ENCODE results near the gene CSDE1.
A peak's percentile ranks its signal among the peaks of the same experiment; 100 is the strongest.
"Not testable (repeated sequence)": the region's sequence is repeated elsewhere in the genome, so short reads cannot be mapped to it uniquely, and the experiment has no call there.

The CSDE1 gene

DNA sequence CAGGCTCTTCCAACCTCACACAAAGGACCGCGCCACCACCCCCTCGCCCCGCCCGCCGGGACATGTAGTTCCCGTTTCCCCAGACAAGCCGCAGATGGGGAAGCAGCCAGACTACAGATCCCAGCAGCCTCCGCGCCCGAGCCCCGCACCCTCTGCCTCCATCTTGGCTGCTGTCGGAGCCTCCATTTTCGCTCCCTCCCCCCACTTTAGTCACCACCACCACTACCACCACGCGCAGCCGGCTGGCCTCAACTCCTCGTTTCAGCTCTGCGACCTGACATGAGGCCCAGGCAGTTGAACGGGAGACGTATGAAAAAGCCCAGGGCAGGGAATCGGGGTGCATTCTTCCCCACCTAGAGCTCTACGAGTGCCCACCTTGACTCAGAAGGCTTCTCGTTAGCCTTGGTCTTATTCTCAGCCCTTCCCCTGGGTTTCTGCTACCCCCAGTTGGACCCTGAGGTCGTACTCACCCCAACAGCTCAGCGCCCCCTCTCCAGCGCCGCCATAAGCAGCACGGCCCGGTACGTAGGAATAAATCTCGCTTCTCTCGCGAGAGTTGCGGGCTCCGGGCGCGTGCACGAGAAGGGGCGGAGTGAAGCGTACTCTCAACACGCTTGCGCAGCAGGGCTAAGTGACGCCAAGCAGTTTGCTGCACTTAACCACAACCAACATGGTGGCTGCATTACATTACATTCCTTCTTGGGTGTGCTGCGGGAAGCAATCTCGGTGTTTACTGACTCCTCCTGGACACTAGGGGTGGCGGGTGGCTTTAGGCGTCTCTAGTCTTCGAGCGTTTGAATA, at the start of gene CSDE1:
TSS of gene CSDE1 (minus strand) at position 530 of the 801 bp plus-strand sequence. CDS start 18,094 bp downstream, outside the sequence.
- TF ChIP-seq, protein P1, sequence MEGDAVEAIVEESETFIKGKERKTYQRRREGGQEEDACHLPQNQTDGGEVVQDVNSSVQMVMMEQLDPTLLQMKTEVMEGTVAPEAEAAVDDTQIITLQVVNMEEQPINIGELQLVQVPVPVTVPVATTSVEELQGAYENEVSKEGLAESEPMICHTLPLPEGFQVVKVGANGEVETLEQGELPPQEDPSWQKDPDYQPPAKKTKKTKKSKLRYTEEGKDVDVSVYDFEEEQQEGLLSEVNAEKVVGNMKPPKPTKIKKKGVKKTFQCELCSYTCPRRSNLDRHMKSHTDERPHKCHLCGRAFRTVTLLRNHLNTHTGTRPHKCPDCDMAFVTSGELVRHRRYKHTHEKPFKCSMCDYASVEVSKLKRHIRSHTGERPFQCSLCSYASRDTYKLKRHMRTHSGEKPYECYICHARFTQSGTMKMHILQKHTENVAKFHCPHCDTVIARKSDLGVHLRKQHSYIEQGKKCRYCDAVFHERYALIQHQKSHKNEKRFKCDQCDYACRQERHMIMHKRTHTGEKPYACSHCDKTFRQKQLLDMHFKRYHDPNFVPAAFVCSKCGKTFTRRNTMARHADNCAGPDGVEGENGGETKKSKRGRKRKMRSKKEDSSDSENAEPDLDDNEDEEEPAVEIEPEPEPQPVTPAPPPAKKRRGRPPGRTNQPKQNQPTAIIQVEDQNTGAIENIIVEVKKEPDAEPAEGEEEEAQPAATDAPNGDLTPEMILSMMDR (IDR thresholded peaks at IDR 0.05) = peak; percentile 28
- Histone ChIP-seq H3K27me3 (ENCODE audit: control insufficient read depth, insufficient read depth, low read length) (no peaks in the 10 kb centered on the region), H3K4me1 (peaks cover 10% of the 10 kb centered on the region), H3K9me3 (ENCODE audit: control insufficient read depth, low read length) (peaks cover 4% of the 10 kb centered on the region), H3K9ac (peak within 1 kb of the TSS; percentile 90), H3K36me3 (ENCODE audit: control insufficient read depth, insufficient read depth, low read length) (no peaks in the 10 kb centered on the region), H3K4me2 (ENCODE audit: low read length) (peak within 1 kb of the TSS; percentile 91), H2AFZ (peak within 1 kb of the TSS; percentile 80), H3K4me3 (ENCODE audit: low read depth, low read length) (peak within 1 kb of the TSS; percentile 100), H3K79me2 (peaks cover 31% of the 10 kb centered on the region), H3K27ac (peak within 1 kb of the TSS; percentile 98)

DNA sequence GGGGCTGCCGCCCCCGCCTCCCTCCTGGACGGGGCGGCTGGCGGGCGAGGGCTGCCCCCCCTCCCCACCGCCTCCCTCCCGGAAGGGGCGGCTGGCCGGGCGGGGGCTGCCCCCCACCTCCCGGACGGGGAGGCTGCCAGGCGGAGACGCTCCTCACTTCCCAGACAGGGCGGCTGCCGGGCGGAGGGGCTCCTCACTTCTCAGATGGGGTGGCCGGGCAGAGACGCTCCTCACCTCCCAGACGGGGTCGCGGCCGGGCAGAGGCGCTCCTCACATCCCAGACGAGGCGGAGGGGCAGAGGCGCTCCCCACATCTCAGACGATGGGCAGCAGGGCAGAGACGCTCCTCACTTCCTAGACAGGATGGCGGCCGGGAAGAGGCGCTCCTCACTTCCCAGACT, 46.7 kb upstream of the CSDE1 start:
- not testable (repeated sequence) for H3K9ac ChIP-seq, H2AFZ ChIP-seq

DNA sequence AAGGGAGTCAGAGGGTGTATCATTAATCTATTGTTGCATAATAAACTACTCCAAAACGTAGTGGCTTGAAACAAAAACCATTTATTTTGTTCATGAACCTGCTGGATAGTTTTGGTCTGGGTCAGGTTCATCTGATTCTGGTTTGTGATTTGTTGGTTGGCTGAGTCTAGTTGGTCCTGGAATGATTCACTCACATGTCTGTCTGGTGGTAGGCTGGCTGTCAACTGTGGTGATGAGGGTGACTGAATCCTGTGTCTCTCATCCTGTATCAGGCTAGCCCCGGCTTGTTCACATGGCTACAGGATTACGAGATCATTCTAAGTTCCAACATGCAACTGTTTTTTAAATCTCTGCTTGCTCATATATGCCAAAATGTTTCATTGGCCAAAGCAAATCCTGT, 45.2 kb upstream of the CSDE1 start:
- H3K79me2 ChIP-seq = no peaks in the 10 kb centered on the region
- H3K9me3 ChIP-seq (ENCODE audit: control insufficient read depth, low read length) = no peaks in the 10 kb centered on the region
- no peak overlapping the region for H3K27ac ChIP-seq
- H3K4me1 ChIP-seq = no peaks in the 10 kb centered on the region
- H3K27me3 ChIP-seq (ENCODE audit: control insufficient read depth, insufficient read depth, low read length) = no peaks in the 10 kb centered on the region
- H2AFZ ChIP-seq = no peak overlapping the region
- H3K4me3 ChIP-seq (ENCODE audit: low read depth, low read length) = no peak overlapping the region
- TF ChIP-seq, protein P1 (IDR thresholded peaks at IDR 0.05) = no peak
- H3K36me3 ChIP-seq (ENCODE audit: control insufficient read depth, insufficient read depth, low read length) = no peaks in the 10 kb centered on the region
- no peak overlapping the region for H3K4me2 ChIP-seq (ENCODE audit: low read length)
- no peak overlapping the region for H3K9ac ChIP-seq

More for the DNA sequence above, 46.7 kb upstream of the CSDE1 start:
- H3K4me2 ChIP-seq (ENCODE audit: low read length); H3K4me1 ChIP-seq; H3K36me3 ChIP-seq (ENCODE audit: control insufficient read depth, insufficient read depth, low read length); H3K27me3 ChIP-seq (ENCODE audit: control insufficient read depth, insufficient read depth, low read length); H3K79me2 ChIP-seq; H3K27ac ChIP-seq; H3K9me3 ChIP-seq (ENCODE audit: control insufficient read depth, low read length); H3K4me3 ChIP-seq (ENCODE audit: low read depth, low read length): not testable (repeated sequence)

DNA sequence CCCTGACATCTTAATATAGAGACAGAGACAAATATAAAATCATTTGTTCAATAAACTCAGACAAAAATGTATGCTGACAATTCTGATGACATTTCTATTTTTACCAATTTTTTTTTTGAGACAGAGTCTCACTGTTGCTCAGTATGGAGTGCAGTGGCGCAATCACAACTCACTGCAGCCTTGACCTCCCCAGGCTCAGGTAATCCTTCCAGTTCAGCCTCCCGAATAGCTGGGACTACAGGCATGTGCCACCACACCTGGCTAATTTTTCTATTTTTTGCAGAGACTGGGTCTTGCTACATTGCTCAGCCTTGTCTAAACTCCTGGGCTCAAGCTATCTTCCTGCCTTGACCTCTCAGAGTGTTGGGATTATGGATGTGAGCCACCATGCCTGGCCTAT, 36.3 kb upstream of the CSDE1 start:
- Histone ChIP-seq H3K27me3 (ENCODE audit: control insufficient read depth, insufficient read depth, low read length) (no peaks in the 10 kb centered on the region), H3K4me1 (no peaks in the 10 kb centered on the region)
- TF ChIP-seq, protein P1 (IDR thresholded peaks at IDR 0.05) = no peak

DNA sequence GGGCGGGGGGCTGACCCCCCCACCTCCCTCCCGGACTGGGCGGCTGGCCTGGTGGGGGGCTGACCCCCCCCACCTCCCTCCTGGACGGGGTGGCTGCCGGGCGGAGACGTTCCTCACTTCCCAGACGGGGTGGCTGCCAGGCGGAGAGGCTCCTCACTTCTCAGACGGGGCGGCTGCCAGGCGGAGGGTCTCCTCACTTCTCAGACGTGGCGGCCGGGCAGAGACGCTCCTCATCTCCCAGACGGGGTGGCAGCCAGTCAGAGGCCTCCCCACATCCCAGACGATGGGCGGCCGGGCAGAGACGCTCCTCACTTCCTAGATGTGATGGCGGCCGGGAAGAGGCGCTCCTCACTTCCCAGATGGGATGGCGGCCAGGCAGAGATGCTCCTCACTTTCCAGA, 32.8 kb upstream of the CSDE1 start:
- not testable (repeated sequence) for H3K27me3 ChIP-seq (ENCODE audit: control insufficient read depth, insufficient read depth, low read length)

More for the DNA sequence above, 36.3 kb upstream of the CSDE1 start:
- Histone ChIP-seq H2AFZ (no peak overlapping the region), H3K27ac (no peak overlapping the region), H3K36me3 (ENCODE audit: control insufficient read depth, insufficient read depth, low read length) (no peaks in the 10 kb centered on the region), H3K79me2 (no peaks in the 10 kb centered on the region), H3K4me3 (ENCODE audit: low read depth, low read length) (no peak overlapping the region), H3K9me3 (ENCODE audit: control insufficient read depth, low read length) (no peaks in the 10 kb centered on the region), H3K9ac (no peak overlapping the region), H3K4me2 (ENCODE audit: low read length) (no peak overlapping the region)

DNA sequence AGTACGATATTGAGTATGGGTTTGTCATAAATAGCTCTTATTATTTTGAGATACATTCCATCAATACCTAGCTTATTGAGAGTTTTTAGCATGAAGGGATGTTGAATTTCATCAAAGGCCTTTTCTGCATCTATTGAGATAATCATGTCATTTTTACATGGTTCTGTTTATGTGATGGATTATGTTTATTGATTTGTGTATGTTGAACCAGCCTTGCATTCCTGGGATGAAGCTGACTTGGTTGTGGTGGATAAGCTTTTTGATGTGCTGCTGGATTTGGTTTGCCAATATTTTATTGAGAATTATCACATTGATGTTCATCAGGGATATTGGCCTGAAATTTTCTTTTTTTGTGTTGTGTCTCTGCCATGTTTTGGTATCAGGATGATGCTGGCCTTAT, 28.7 kb upstream of the CSDE1 start:
- H3K9ac ChIP-seq; H3K27me3 ChIP-seq (ENCODE audit: control insufficient read depth, insufficient read depth, low read length); H3K9me3 ChIP-seq (ENCODE audit: control insufficient read depth, low read length); H3K79me2 ChIP-seq; H3K27ac ChIP-seq; H3K4me3 ChIP-seq (ENCODE audit: low read depth, low read length); H3K4me2 ChIP-seq (ENCODE audit: low read length); H3K4me1 ChIP-seq; H3K36me3 ChIP-seq (ENCODE audit: control insufficient read depth, insufficient read depth, low read length); H2AFZ ChIP-seq: not testable (repeated sequence)

More for the DNA sequence above, 32.8 kb upstream of the CSDE1 start:
- H3K9ac ChIP-seq; H3K36me3 ChIP-seq (ENCODE audit: control insufficient read depth, insufficient read depth, low read length); H3K4me2 ChIP-seq (ENCODE audit: low read length); H3K9me3 ChIP-seq (ENCODE audit: control insufficient read depth, low read length); H3K4me3 ChIP-seq (ENCODE audit: low read depth, low read length); H3K79me2 ChIP-seq; H3K4me1 ChIP-seq; H3K27ac ChIP-seq; H2AFZ ChIP-seq: not testable (repeated sequence)
